GM12875 (cell line): Measurements from ENCODE around the gene AKT3.

Experiments used
- H3K4me3 ChIP-seq: one replicate; pipeline ENCODE4 v1.5.1; 2011; ENCODE audit warnings: low read depth, low read length, control low read depth
- CTCF ChIP-seq: IDR thresholded peaks from 2 replicates; pipeline ENCODE4 v1.5.1; 2011; ENCODE audit warnings: low read depth, mild to moderate bottlenecking, control low read depth, inconsistent platforms, low read length, moderate library complexity, borderline replicate concordance; ENCODE audit not compliant: insufficient read depth

AKT3 gene

GRCh38 chr1:243455760-243456651 lies 394.0 kb downstream of the AKT3 start:
- no peak overlapping the region for H3K4me3 ChIP-seq
- TF ChIP-seq CTCF = no peak

- H3K4me3 ChIP-seq = no peak overlapping the region
- no peak for TF ChIP-seq CTCF
Observed at GRCh38 chr1:243454328-243454997, 395.6 kb downstream of the AKT3 start.

- TF ChIP-seq CTCF = no peak
- no peak overlapping the region for H3K4me3 ChIP-seq
Observed at GRCh38 chr1:243452092-243452491, 398.0 kb downstream of the AKT3 start.

GRCh38 chr1:243449373-243449772 lies 400.7 kb downstream of the AKT3 start:
- no peak for TF ChIP-seq CTCF
- H3K4me3 ChIP-seq = no peak overlapping the region

- no peak overlapping the region for H3K4me3 ChIP-seq
- no peak for TF ChIP-seq CTCF
Observed at GRCh38 chr1:243447844-243448243, 402.2 kb downstream of the AKT3 start.

GRCh38 chr1:243447347-243447746 lies 402.7 kb downstream of the AKT3 start:
- no peak for TF ChIP-seq CTCF
- H3K4me3 ChIP-seq = no peak overlapping the region
